Stimulated activated CD4-positive, alpha-beta T cell treated with anti-CD3 and anti-CD28 coated beads, Interleukin-1b, Interleukin-23, amount 100 ng/mL, for 24 hours (primary cell): Measurements from ENCODE around the gene TYW5.

Source experiments
- DNase-seq, 4 experiments: peaks; one replicate each; pipeline ENCODE4 v3.0.0-alpha.2; 2020; ENCODE audit warnings: low read depth in 4 of 4, low spot score in 1 of 4

The TYW5 gene, protein sequence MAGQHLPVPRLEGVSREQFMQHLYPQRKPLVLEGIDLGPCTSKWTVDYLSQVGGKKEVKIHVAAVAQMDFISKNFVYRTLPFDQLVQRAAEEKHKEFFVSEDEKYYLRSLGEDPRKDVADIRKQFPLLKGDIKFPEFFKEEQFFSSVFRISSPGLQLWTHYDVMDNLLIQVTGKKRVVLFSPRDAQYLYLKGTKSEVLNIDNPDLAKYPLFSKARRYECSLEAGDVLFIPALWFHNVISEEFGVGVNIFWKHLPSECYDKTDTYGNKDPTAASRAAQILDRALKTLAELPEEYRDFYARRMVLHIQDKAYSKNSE

GRCh38 chr2:199955339-199956061, at the start of gene TYW5, which contains the start of gene MAIP1:
Gene TYW5, minus strand, starts transcription at chr2:199955491. Its CDS starts 21 bp downstream, at chr2:199955470.
Gene MAIP1, plus strand, starts transcription at chr2:199955582. Its CDS starts 217 bp downstream, at chr2:199955799.
- DNase-seq = peak; percentile 59 to 72 (median 64)

DNA sequence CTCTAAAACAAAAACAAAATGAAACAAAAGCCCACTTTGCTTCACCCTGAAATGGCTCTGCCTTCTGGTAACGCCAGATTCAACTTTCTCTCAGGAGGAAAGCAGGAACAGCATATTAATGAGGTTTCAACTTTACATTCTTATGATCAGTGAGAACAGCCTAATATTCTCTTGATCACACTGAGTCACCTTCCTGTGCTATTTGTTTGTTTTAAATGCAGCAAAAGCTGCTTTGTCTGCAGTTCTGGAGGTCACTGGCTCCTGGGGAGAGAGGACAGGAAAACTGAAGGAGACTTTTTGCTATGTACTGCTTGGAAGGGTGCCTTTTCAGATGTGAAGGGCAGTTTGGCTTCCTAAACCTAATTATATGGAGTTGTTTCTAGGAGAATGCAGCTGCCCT, 48.2 kb upstream of the TYW5 start:
- no peak for DNase-seq

DNA sequence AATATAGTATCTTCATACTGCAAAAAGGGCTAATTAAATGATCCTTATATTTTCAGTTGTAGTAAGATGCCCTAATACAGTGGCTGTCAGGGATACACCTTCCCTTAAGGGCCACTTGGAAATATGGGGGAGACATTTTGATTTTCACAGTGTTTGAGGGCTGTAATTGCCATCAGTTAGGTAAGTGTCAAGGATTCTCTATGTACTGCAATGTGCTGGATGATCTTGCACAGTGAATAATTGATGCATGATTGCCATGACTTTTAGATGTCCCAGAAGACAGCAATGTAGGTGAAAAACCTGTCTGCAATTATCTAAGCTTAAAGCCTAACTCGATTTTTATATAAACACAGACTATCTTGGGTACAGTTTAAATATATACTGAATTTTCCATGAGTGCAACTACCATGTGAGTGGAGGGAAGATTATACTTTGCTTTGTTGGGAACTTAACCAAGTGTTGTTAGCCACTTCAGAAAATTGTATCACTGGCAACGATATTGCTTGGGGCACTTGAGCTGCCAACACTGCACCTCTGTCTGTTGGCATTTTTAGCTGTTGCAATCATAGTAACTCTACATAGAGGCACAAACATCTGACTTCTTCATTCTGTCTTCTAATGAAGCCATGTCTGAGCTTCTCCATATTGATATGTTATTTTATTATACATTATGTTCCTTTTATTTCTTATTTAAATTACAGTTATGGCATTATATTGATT, 45.3 kb upstream of the TYW5 start:
- DNase-seq = no peak

- no peak for DNase-seq
These were observed 43.9 kb upstream of the TYW5 start for GRCh38 chr2:199999166-199999565.

- no peak for DNase-seq
These were observed 42.0 kb upstream of the TYW5 start for GRCh38 chr2:199997296-199997695.

DNA sequence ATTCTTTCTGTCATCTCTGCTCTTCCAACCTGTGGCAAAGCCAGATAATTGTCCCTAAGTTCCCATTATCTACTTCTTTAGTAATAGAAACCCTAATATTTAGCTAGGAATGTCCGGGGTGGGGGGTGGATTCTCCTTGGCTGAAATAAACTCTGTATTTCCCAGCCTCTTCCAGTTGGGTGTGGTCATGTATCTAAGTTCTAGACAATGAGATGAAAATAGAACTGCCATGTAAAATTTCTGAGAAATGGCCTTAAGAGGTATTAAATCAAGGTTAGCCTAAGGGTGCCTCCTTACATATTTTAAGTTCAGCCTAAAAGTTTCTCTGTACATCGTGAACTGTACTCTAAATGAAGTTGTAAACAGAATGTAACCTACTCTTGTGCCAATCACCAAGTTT, 39.6 kb upstream of the TYW5 start:
- DNase-seq = no peak

- DNase-seq = no peak
These were observed 39.1 kb upstream of the TYW5 start for GRCh38 chr2:199994371-199994770.

DNA sequence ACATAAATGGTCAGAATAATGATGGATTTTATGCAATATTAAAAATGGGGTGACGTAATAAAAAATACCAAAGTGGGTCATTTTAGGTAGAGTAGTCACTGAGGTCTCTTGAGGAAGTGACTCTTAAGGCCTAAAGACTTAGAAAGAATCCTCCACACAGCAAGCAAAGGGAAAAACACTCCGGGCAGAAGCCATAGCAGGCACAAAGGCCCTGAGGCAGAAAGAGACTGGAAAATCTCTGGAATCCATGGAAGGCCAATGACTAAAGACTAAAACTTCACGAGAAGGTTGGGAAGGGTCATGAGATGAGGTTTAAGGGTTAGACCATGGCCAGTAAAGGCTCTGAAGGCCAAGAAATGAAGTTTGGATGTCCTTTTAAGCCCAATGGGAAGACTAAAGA, 37.0 kb upstream of the TYW5 start:
- DNase-seq = no peak

- DNase-seq = no peak
These were observed 36.4 kb upstream of the TYW5 start for GRCh38 chr2:199991691-199992090.

DNA sequence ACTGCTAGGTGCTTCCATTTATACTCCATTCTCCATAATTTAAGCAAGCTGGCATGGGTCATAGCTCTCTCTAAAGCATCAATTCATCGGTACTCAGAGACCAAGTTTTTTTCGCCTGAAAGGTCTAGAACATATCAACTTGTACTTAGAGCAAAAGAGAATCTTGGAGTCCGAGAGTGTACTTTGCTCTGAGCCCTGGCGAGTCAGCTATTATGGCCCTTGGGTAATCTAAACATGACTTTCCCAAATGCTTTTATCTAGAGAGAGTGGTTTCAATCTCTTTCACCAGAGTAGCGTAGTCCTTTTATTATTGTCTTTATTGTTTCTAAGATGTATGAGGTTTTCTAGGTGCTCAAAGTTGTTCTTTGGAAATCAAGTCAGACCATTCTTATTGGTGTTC, 34.5 kb upstream of the TYW5 start:
- DNase-seq = no peak

GRCh38 chr2:199988151-199988550, 32.9 kb upstream of the TYW5 start:
- no peak for DNase-seq

GRCh38 chr2:199987586-199987985, 32.3 kb upstream of the TYW5 start:
- DNase-seq = no peak

DNA sequence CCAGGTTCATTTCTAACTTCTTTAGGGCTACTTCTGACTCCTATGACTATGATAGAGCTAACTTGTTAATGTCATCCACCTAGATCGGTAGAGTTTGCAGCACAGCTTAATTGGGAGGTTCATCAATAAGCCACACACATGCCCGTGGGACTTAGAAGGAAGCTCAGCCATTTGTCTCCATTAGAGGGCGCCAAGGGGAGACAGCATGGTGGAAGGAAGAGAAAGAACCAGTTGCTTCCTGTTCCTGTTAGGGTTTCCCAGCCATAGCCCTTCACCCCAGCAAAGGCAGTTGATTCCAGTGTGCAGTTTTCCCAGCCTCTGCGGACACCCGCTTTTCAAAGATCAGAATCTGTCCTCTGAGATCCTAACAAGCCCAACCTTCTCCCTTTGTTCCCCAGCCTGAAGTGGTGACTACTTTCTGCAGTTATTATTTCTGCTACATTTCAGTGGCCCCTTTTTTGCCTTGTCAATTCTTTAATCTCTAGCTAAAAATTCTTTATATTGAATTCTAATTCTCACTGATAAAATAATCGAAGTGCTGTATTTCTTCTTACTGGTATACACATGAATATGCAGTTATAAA, 30.4 kb upstream of the TYW5 start:
- peak; percentile 7 to 45 (median 26) for DNase-seq

- DNase-seq = no peak
These were observed 29.5 kb upstream of the TYW5 start for GRCh38 chr2:199984755-199985154.

DNA sequence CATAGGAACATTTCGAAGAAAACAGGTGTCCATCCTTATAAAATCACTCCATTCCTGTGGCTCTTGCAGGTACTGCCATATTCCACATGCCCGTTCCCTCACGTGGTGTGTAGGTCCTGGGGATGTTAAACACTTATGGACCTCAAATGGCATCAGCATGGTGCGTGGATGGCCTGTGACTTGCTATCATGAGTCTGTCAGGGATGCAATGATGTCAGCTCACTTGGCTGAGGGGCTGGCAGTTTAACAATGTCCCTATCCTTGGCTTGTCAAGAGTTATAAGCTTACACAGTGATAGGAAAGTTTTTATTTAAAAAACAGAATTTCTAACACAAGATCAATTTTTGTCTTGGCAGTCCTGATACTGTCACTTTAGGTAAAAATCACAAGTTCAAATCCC, 28.9 kb upstream of the TYW5 start:
- DNase-seq = no peak

DNA sequence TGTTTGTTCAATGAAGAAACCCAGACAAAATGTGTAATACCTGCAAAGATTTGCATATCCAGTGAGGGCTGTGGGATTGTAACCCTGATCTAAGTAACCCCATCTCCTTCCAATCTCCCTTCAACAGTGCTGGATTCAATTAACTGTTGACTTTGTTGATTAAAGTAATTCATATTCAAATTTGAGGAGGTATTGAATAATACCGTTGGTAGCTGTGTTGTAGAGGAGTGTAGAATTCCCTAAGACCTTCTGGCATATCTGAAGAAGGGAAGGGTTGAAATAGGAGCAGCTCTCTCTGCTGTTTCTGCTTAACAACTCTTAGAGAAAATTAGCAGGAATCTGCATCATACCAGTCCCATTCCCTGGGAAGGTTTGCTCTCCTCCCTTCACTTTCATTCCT, 28.2 kb upstream of the TYW5 start:
- no peak for DNase-seq

DNA sequence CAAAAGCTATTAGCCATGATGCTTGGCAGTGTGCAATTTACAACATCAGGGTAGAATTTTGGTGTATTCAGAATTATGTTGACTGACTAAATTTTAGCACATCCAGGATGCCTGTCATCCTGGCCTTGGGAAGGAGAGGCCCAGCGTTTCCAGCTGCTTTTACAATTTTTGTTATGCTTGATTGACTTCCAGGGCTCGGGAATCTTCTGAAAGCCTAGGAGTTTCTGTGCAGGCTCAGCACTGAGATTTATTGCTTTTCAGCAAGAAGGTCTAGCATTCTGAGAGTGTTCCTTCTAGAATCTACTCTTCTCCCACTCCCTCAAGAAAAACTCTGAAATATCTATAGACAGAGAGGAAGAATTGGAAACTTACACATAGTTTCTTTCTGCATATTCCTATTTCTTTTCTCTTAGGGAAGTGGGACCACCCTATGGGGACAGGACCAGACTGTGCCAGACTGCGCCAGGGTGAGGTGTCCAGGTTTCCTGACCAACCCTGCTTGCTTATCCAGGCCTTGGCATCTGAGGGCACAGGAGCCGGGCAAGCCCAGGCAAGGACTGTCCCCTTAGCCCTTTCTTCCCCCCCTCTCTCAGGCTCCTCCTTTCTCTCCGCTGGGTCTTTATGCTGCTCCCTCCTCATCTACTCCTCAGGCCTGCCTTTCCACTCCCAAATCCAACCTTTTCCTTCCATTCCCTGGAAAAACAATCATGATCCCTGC, 27.0 kb upstream of the TYW5 start:
- DNase-seq = no peak

- peak; percentile 71 to 86 (median 75) for DNase-seq
These were observed 24.7 kb upstream of the TYW5 start for GRCh38 chr2:199979832-199980628.

GRCh38 chr2:199979398-199979797, 24.1 kb upstream of the TYW5 start:
- DNase-seq = no peak

DNA sequence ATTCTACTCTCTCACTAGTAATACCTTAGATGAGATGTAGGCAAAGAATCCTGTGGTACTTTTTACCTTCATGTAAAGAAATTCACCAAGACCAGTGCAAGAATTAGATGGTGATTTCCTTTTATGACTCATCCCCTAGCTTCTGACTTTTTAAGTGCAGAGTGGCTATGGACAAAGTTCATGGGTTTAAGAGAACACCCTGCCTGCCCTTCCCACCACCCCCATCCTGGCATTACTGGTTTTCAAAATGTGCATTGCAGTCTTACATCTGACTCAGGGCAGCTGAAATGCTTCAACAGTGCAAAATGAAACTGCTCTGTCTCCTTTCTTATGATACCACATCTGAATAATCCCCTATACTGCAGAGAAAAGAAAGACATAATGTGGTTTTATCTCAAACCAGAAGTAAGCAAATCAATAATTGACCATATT, 22.7 kb upstream of the TYW5 start:
- peak in 1 of 4 experiments; percentile 30 for DNase-seq
